ENCODE data around the gene TSPEAR. TPM values are rescaled to one million over a fixed set of nuclear protein-coding genes. Genes with fewer than 3 reads are reported as not detected.
"Not testable (repeated sequence)": the region's sequence is repeated elsewhere in the genome, so short reads cannot be mapped to it uniquely, and the experiment has no call there.

The TSPEAR gene
- total RNA-seq, 3 donors from 2014 or later, result not detected

DNA sequence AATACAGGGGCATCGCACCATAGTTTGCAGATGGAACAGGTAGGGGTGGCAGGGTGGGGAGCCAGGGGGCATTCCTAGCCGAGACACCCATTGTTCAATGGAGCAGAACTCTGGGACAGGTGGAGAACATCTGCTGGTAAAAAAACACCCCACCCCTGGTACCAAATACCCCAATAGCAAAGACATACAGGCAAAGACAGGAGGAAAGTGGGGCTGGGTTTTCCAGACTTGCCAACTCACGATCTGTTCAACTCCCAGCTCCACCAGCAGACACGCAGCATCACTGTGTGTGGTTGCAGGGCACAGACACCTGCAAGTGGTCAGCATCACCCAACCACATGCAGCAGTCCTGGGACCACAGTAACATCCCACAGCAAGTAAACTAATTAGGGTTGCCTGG, 99.8 kb downstream of the TSPEAR start:
- no peak for ATAC-seq
- no peak for DNase-seq
- H3K27me3 Mint-ChIP-seq (ENCODE audit: low read depth), result no peaks in the 10 kb centered on the region
- H3K4me3 Mint-ChIP-seq, result no peak overlapping the region
- H3K36me3 Mint-ChIP-seq (ENCODE audit: insufficient read depth), result peaks cover 7% of the 10 kb centered on the region
- H3K4me1 Mint-ChIP-seq (ENCODE audit: low read depth), result peaks cover 11% of the 10 kb centered on the region
- peaks cover 19% of the 10 kb centered on the region for H3K9me3 Mint-ChIP-seq

DNA sequence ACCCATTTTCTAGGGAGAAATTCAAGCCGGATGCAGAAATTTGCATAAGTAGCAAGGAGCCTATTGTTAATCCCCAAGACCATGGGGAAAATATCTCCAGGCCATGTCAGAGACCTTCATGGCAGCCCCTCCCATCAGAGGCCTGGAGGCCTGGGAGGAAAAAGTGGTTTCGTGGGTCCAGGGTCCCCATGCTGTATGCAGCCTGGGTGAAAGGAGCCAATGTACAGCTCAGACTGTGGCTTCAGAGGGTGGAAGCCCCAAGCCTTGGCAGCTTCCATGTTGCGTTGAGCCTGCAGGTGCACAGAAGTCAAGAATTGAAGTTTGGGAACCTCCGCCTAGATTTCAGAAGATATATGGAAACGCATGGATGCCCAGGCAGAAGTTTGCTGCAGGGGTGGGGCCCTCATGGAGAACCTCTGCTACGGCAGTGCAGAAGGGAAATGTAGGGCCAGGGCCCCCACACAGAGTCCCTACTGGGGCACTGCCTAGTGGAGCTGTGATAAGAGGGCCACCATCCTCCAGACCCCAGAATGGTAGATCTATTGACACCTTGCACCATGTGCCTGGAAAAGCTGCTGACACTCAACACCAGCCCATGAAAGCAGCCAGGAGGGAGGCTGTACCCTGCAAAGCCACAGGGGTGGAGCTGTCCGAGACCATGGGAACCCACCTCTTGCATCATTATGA, 101.1 kb downstream of the TSPEAR start:
- peaks cover 21% of the 10 kb centered on the region for H3K9me3 Mint-ChIP-seq
- H3K4me1 Mint-ChIP-seq (ENCODE audit: low read depth); DNase-seq; H3K27me3 Mint-ChIP-seq (ENCODE audit: low read depth); H3K36me3 Mint-ChIP-seq (ENCODE audit: insufficient read depth); H3K4me3 Mint-ChIP-seq; ATAC-seq: not testable (repeated sequence)

DNA sequence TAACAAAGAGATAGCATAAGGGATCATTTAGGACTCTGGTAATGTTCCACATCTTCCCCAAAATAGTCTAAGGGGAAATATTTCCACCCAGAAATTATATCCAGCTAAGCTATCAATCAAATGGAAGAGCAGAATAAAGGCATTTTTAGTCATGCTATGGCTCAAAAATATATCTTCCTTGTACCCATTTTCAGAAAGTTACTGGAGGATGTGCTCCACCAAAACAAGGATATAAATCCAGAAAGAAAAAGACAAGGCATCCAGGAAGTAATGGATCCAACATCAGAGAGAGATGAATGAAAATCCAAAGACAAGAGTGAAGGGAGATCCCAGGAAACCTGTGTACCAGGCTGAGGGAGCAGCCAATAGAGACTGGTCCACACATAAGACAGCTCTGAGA, 102.2 kb downstream of the TSPEAR start:
- DNase-seq, result no peak
- H3K27me3 Mint-ChIP-seq (ENCODE audit: low read depth), result peaks cover under 1% of the 10 kb centered on the region
- H3K4me3 Mint-ChIP-seq, result no peak overlapping the region
- H3K9me3 Mint-ChIP-seq, result peaks cover 21% of the 10 kb centered on the region
- ATAC-seq, result no peak
- H3K4me1 Mint-ChIP-seq (ENCODE audit: low read depth), result no peaks in the 10 kb centered on the region
- H3K36me3 Mint-ChIP-seq (ENCODE audit: insufficient read depth), result peaks cover 7% of the 10 kb centered on the region

DNA sequence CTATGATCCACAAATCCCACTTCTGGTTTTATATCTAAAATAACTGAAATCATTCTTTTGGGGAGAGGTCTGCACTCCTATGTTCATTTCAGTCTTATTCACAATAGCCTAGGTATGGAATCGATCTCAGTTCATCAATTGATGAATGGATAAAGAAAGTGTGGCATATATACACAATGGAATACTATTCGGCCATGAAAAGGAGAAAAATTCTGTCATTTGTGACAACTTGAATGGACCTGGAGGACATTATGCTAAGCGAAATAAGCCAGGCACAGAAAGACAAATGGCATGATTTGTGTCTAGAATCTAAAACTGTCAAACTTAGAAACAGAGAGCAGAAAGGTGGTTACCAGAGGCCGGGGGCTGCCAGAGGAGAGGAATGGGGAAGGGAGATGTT, 104.9 kb downstream of the TSPEAR start:
- DNase-seq (no peak), ATAC-seq (no peak)
- Mint-ChIP-seq H3K4me3 (no peak overlapping the region), H3K9me3 (peaks cover 21% of the 10 kb centered on the region), H3K36me3 (ENCODE audit: insufficient read depth) (peaks cover 7% of the 10 kb centered on the region), H3K4me1 (ENCODE audit: low read depth) (no peaks in the 10 kb centered on the region), H3K27me3 (ENCODE audit: low read depth) (peaks cover 6% of the 10 kb centered on the region)

DNA sequence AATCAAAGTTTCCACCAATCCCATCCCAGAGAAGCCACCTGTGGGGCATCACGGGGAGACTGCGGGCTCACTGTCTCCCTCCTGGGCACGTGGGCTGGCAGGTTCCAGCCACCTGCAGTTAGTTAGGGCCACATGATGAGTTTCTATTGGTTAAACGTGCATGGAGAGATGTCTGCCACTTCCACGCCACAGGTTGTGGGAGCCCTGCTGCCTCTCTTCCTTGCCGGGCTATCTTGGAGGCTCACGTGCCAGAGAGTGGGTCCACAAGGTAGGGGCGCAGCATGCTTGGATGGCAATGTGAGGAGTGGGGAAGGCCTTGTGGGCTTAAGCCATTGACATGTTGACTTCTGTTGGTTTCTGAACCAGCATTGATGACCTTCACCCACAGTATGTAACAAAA, 107.5 kb downstream of the TSPEAR start:
- H3K36me3 Mint-ChIP-seq (ENCODE audit: insufficient read depth), result no peaks in the 10 kb centered on the region
- H3K4me3 Mint-ChIP-seq, result no peak overlapping the region
- H3K4me1 Mint-ChIP-seq (ENCODE audit: low read depth), result no peaks in the 10 kb centered on the region
- DNase-seq (no peak), ATAC-seq (no peak)
- peaks cover 6% of the 10 kb centered on the region for H3K27me3 Mint-ChIP-seq (ENCODE audit: low read depth)
- peaks cover 6% of the 10 kb centered on the region for H3K9me3 Mint-ChIP-seq

DNA sequence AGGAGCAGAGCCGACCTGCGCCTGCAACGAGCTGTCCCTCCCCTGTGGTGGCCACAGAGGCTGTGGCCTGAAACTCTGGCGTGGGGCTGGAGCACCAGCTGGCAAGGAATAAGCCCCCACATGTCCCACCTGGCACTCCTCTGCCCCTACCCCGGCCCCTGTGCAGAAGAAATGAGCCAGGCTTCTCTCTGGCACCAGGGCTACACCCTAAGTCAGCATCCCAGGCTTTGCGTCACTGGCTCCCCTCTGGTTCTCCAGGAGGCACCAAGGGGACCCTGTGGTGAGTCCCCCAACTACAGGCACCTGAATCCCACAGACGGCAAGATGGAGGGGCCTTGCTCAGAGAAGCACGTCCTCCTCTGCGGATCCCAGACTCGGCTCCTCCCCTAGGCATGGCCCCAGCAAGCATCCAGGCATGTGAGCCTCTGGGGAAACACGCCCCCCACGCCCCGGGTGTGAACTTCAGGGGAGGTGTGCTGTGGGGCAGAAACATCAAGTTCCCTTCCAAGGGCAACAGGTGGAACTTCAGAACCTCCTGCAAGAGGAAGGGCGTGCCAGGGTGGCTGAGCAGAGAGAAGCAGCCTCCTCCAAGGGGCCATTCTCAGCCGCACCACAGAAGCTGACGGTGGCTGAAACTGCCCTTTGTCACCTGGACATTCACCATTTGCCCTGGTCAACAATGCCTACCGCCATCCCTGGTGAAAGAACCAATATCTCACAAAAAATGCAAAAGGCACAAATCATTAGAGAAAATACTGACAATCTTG, 108.1 kb downstream of the TSPEAR start:
- Mint-ChIP-seq H3K4me3 (no peak overlapping the region), H3K36me3 (ENCODE audit: insufficient read depth) (peaks cover 1% of the 10 kb centered on the region), H3K4me1 (ENCODE audit: low read depth) (no peaks in the 10 kb centered on the region), H3K9me3 (peaks cover 10% of the 10 kb centered on the region), H3K27me3 (ENCODE audit: low read depth) (peaks cover 6% of the 10 kb centered on the region)
- DNase-seq (no peak), ATAC-seq (no peak)

DNA sequence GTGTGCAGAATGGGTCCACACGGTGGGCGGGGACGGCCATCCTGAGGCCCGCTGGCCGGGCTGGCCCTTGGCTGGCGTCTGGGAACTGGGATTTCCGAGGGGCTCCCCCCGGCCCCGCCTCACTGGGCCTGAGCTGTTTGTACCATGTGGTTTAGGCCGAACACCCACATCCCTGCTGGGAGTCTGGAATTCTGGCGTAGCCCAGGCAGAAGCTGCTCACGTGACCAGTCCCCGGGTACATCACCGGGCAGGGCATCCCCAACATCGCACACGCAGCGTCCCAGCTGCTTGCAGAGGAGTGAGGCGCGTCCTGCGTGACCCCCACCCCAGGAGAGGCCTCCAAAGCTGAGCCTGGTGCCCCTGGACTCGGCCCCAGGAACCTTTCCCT, 108.9 kb downstream of the TSPEAR start:
- H3K4me1 Mint-ChIP-seq (ENCODE audit: low read depth), result no peaks in the 10 kb centered on the region
- no peak for DNase-seq
- H3K4me3 Mint-ChIP-seq, result no peak overlapping the region
- H3K36me3 Mint-ChIP-seq (ENCODE audit: insufficient read depth), result peaks cover 1% of the 10 kb centered on the region
- peaks cover 10% of the 10 kb centered on the region for H3K9me3 Mint-ChIP-seq
- ATAC-seq, result no peak
- peaks cover 6% of the 10 kb centered on the region for H3K27me3 Mint-ChIP-seq (ENCODE audit: low read depth)

DNA sequence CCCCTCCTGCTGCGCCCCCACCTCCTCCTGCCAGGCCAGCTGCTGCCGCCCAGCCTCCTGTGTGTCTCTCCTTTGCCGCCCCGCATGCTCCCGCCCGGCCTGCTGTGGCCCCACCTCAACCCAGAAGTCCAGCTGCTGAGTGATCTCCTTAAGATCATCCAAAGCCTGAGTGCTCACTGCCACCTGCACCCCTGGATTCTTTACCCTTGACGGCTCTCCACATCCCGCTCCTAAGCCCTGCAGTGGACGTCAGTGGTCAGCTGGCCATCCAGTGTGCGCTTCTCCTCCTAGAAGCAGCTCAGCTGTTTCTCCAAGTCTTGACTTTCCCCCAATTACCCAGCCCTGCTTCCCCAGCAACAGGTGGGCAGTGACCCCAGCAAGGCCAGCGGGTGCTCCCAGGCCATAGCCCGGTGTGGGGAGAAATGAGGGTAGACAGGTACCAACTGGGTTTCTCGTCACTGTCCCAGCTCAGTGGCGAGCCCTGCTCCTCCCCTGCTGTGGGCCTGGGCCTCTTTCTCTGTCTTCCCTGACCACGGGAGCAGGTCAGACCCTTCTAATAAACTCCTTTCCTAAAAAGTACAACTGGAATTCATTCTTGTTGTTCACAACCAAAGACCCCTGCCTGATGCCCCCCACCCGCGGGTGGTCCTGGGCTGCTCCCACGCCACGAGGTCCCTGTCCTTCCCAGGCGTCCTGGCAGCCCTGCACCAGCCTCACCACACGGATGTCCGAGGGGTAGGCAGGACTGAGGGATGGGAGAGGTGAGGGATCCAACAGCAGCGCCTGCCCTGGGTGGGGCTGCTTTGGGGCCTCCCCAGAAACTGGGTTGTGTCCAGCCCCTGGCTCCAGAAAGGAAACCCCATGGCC, 109.5 kb downstream of the TSPEAR start:
- ATAC-seq (no peak), DNase-seq (no peak)
- Mint-ChIP-seq H3K27me3 (ENCODE audit: low read depth) (peaks cover 6% of the 10 kb centered on the region), H3K36me3 (ENCODE audit: insufficient read depth) (peaks cover 1% of the 10 kb centered on the region), H3K4me1 (ENCODE audit: low read depth) (no peaks in the 10 kb centered on the region), H3K9me3 (peaks cover 10% of the 10 kb centered on the region), H3K4me3 (no peak overlapping the region)

DNA sequence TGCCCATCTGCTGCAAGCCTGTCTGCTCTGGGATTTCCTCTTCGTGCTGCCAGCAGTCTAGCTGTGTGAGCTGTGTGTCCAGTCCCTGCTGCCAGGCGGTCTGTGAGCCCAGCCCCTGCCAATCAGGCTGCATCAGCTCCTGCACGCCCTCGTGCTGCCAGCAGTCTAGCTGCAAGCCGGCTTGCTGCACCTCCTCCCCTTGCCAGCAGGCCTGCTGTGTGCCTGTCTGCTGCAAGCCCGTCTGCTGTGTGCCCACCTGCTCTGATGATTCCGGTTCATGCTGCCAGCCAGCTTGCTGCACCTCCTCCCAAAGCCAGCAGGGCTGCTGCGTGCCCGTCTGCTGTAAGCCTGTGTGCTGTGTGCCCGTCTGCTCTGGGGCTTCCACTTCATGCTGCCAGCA, 110.3 kb downstream of the TSPEAR start:
- H3K9me3 Mint-ChIP-seq; H3K27me3 Mint-ChIP-seq (ENCODE audit: low read depth): not testable (repeated sequence)

DNA sequence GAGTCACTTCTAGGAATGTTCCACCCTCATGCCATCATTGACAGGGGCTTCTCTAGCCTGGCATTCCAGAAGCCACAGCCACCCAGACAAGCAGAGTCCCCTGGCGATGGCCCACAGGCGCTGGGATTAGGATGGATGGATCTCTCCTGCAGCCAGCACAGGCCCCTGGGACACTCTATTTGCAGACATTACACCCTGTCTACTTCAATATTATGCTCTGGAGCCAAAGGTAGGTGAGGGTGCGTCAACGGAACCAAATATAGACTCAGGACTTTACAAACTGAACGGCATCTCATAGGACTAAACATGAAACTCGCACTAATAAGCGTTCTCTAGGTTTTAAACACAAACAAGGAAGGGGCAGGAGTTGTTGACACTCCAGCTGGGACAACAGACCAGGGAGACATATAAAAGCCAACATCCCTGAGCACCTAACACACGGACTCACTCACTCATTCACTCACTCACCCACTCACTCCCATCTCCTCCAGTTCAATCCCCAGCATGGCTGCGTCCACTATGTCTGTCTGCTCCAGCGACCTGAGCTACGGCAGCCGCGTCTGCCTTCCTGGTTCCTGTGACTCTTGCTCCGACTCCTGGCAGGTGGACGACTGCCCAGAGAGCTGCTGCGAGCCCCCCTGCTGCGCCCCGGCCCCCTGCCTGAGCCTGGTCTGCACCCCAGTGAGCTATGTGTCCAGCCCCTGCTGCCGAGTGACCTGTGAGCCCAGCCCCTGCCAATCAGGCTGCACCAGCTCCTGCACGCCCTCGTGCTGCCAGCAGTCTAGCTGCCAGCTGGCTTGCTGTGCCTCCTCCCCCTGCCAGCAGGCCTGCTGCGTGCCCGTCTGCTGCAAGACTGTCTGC, 111.0 kb downstream of the TSPEAR start, which contains the start of gene KRTAP10-7:
KRTAP10-7 (plus strand) TSS at position 480 of the 861 bp plus-strand sequence; CDS start at position 505, 25 bp downstream.
- H3K4me3 Mint-ChIP-seq; H3K9me3 Mint-ChIP-seq; H3K4me1 Mint-ChIP-seq (ENCODE audit: low read depth); H3K27me3 Mint-ChIP-seq (ENCODE audit: low read depth); DNase-seq; H3K36me3 Mint-ChIP-seq (ENCODE audit: insufficient read depth); ATAC-seq: not testable (repeated sequence)

More for the DNA sequence above, 110.3 kb downstream of the TSPEAR start:
- not testable (repeated sequence) for H3K4me3 Mint-ChIP-seq; H3K4me1 Mint-ChIP-seq (ENCODE audit: low read depth); H3K36me3 Mint-ChIP-seq (ENCODE audit: insufficient read depth); ATAC-seq; DNase-seq

DNA sequence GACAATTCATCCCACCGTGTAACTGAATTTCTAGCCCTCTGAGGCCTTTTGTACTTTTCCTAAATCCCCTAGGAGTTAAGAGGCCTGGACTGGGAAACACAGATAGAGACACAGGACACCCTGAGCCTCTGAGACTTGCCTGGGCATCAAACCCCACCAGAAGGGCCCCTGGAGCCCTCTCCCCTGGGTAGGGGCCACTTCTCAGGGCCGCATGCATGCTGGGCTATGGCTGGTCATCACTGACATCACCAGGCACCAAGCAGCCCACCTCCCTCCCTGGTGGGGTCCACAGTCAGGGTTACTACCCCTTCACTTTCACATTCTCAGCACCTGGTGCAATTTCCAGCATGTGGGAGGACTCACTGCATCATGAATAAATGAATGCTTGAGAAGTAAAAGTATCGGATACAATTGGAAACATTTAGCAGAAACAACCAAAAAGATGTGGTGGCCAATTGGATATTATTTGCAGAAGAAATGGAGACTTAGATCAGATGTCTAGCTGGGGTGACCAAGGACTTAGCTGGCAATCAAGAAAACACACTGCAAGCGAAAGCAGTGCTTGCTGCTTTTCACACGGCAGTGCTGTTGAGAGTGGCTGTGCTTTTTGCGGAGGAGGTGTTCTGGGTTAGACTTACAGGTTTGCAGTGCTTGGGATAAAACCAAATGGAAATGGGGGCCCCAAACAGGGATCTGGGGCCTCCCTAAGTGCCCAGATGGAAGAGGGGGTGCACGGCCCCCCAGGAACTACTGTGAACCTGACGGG, 111.9 kb downstream of the TSPEAR start:
- Mint-ChIP-seq H3K9me3 (peaks cover 6% of the 10 kb centered on the region), H3K4me1 (ENCODE audit: low read depth) (no peaks in the 10 kb centered on the region), H3K27me3 (ENCODE audit: low read depth) (peaks cover 6% of the 10 kb centered on the region), H3K36me3 (ENCODE audit: insufficient read depth) (peaks cover 1% of the 10 kb centered on the region), H3K4me3 (no peak overlapping the region)
- DNase-seq (no peak), ATAC-seq (no peak)

DNA sequence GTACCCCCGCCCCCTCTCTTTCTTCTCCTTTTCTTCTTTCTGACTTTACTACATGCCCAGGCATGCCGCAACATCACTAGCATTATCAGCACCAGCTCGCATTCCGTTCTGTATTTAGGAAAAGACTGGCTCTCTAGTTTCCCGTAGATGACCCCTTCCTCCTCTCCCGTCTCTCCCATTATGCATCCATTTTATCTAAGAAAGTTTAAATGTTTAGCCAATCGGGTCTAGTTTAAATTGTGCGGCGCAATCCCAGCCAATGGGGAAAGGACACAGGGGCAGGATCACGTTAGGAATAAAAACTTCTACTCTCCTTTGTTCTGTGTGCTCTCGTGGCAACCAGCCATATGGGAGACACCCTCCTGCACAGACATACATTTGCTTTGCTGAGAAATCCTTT, 113.3 kb downstream of the TSPEAR start:
- DNase-seq (no peak), ATAC-seq (no peak)
- Mint-ChIP-seq H3K4me1 (ENCODE audit: low read depth) (peaks cover 2% of the 10 kb centered on the region), H3K9me3 (peaks cover 6% of the 10 kb centered on the region), H3K36me3 (ENCODE audit: insufficient read depth) (peaks cover 1% of the 10 kb centered on the region), H3K27me3 (ENCODE audit: low read depth) (no peaks in the 10 kb centered on the region), H3K4me3 (no peak overlapping the region)

DNA sequence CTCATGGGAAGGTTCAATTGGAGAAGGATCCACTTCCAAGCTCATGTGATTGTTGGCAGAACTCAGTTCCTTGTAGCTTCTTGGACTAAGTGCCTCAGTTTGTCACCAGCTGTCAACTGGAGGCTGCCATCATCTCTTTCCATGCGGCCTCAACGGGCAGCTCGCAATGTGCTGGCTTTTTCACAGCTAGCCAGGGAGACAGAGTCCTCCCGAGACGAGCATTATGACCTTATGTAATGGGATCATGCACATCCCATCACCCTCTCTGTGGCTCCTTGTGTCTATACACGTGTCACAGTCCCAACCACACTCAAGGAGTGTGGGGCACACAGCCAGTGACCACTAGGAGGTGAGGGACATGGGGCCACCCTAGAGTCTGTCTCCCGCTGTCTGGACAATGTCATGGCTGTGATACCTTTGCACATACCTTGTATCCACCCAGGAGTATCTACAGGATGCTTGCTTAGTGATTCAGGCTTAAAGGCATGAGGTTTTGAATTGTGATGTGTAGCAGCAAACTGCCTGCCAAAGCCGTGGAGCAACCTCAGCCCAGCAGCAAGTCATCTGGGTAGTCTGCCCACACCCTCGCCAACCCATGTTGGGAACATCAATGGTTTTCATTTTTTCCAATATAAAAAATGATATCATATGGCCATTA, 115.2 kb downstream of the TSPEAR start:
- Mint-ChIP-seq H3K4me1 (ENCODE audit: low read depth) (peaks cover 2% of the 10 kb centered on the region), H3K36me3 (ENCODE audit: insufficient read depth) (peaks cover 1% of the 10 kb centered on the region), H3K9me3 (peaks cover 6% of the 10 kb centered on the region), H3K4me3 (no peak overlapping the region), H3K27me3 (ENCODE audit: low read depth) (peaks cover 3% of the 10 kb centered on the region)
- ATAC-seq (no peak), DNase-seq (no peak)

Data from activated T-cell treated with anti-CD3 and anti-CD28 coated beads, Interleukin-2, amount 50 U/mL, for 4 hours (primary cell).